ENCODE results near the gene CILP.

The CILP gene

GRCh38 chr15:65223996-65224395, 12.7 kb upstream of the CILP start:
- Histone ChIP-seq H3K36me3 (ENCODE audit: control insufficient read depth in 5 of 5, insufficient read depth in 5 of 5, low read length in 5 of 5) (no peaks in the 10 kb centered on the region), H3K9me3 (ENCODE audit: control insufficient read depth in 5 of 5, low read length in 5 of 5) (no peaks in the 10 kb centered on the region), H3K27me3 (ENCODE audit: control insufficient read depth in 5 of 5, insufficient read depth in 4 of 5, low read length in 5 of 5) (no peaks in the 10 kb centered on the region), H3K4me3 (ENCODE audit: low read depth in 1 of 5, low read length in 5 of 5) (no peak overlapping the region), H3K27ac (ENCODE audit: low read depth, low read length) (no peak overlapping the region), H3K9ac (ENCODE audit: low read length in 5 of 5) (no peak overlapping the region), H3K4me1 (ENCODE audit: control insufficient read depth in 5 of 5, insufficient read depth in 5 of 5, low read length in 5 of 5) (peaks cover 0 to 2% (median 0%) of the 10 kb centered on the region in 5 donors)

GRCh38 chr15:65222891-65223290, 11.6 kb upstream of the CILP start:
- Histone ChIP-seq H3K27me3 (ENCODE audit: control insufficient read depth in 5 of 5, insufficient read depth in 4 of 5, low read length in 5 of 5) (no peaks in the 10 kb centered on the region), H3K9ac (ENCODE audit: low read length in 5 of 5) (no peak overlapping the region), H3K9me3 (ENCODE audit: control insufficient read depth in 5 of 5, low read length in 5 of 5) (no peaks in the 10 kb centered on the region), H3K4me1 (ENCODE audit: control insufficient read depth in 5 of 5, insufficient read depth in 5 of 5, low read length in 5 of 5) (peaks cover 0 to 2% (median 0%) of the 10 kb centered on the region in 5 donors), H3K27ac (ENCODE audit: low read depth, low read length) (no peak overlapping the region), H3K36me3 (ENCODE audit: control insufficient read depth in 5 of 5, insufficient read depth in 5 of 5, low read length in 5 of 5) (no peaks in the 10 kb centered on the region), H3K4me3 (ENCODE audit: low read depth in 1 of 5, low read length in 5 of 5) (no peak overlapping the region)

DNA sequence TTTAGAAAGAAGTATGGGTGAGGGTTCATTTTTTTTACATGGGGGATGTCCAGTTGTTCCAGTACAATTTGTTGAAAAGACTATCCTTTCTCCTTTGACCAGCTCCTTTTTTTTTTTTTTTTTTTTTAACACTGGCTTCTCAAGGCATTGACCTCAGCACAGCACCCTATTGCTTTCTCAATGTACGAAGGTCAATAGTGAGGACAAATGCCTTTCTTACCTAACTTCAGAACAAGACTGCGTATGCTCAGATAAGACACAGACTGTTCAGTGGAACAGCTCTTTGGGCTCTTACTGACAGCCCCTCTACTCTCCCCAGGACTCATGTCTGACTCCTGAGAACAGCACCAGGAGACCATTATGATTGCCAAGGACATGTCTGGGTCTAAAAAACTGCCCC, 10.4 kb upstream of the CILP start:
- peaks cover 0 to 2% (median 0%) of the 10 kb centered on the region in 5 donors for H3K4me1 ChIP-seq (ENCODE audit: control insufficient read depth in 5 of 5, insufficient read depth in 5 of 5, low read length in 5 of 5)
- H3K9me3 ChIP-seq (ENCODE audit: control insufficient read depth in 5 of 5, low read length in 5 of 5), result no peaks in the 10 kb centered on the region
- no peak overlapping the region for H3K4me3 ChIP-seq (ENCODE audit: low read depth in 1 of 5, low read length in 5 of 5)
- H3K27me3 ChIP-seq (ENCODE audit: control insufficient read depth in 5 of 5, insufficient read depth in 4 of 5, low read length in 5 of 5), result no peaks in the 10 kb centered on the region
- no peak overlapping the region for H3K27ac ChIP-seq (ENCODE audit: low read depth, low read length)
- no peaks in the 10 kb centered on the region for H3K36me3 ChIP-seq (ENCODE audit: control insufficient read depth in 5 of 5, insufficient read depth in 5 of 5, low read length in 5 of 5)
- H3K9ac ChIP-seq (ENCODE audit: low read length in 5 of 5), result no peak overlapping the region

DNA sequence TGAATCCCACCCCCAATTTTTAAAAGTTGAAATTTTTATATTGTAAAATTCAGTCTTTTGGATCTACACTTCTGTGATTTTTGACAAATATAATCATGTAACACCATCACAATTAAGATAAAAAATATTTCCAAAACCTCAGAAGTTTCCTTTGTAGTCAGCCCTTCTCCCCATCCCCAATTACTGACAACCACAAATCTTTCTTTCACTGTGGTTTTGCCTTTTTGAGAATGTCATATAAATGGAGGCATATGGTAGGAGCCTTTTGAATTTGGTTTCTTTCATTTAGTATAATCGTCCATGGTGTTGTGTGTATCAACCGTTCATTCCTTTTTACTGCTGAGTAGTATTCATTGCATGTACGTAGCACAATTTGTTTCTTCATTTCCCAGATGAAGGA, 7.9 kb upstream of the CILP start:
- Histone ChIP-seq H3K27ac (ENCODE audit: low read depth, low read length) (no peak overlapping the region), H3K9me3 (ENCODE audit: control insufficient read depth in 5 of 5, low read length in 5 of 5) (no peaks in the 10 kb centered on the region), H3K9ac (ENCODE audit: low read length in 5 of 5) (no peak overlapping the region), H3K4me3 (ENCODE audit: low read depth in 1 of 5, low read length in 5 of 5) (no peak overlapping the region), H3K36me3 (ENCODE audit: control insufficient read depth in 5 of 5, insufficient read depth in 5 of 5, low read length in 5 of 5) (no peaks in the 10 kb centered on the region), H3K4me1 (ENCODE audit: control insufficient read depth in 5 of 5, insufficient read depth in 5 of 5, low read length in 5 of 5) (peaks cover 0 to 2% (median 0%) of the 10 kb centered on the region in 5 donors), H3K27me3 (ENCODE audit: control insufficient read depth in 5 of 5, insufficient read depth in 4 of 5, low read length in 5 of 5) (no peaks in the 10 kb centered on the region)

DNA sequence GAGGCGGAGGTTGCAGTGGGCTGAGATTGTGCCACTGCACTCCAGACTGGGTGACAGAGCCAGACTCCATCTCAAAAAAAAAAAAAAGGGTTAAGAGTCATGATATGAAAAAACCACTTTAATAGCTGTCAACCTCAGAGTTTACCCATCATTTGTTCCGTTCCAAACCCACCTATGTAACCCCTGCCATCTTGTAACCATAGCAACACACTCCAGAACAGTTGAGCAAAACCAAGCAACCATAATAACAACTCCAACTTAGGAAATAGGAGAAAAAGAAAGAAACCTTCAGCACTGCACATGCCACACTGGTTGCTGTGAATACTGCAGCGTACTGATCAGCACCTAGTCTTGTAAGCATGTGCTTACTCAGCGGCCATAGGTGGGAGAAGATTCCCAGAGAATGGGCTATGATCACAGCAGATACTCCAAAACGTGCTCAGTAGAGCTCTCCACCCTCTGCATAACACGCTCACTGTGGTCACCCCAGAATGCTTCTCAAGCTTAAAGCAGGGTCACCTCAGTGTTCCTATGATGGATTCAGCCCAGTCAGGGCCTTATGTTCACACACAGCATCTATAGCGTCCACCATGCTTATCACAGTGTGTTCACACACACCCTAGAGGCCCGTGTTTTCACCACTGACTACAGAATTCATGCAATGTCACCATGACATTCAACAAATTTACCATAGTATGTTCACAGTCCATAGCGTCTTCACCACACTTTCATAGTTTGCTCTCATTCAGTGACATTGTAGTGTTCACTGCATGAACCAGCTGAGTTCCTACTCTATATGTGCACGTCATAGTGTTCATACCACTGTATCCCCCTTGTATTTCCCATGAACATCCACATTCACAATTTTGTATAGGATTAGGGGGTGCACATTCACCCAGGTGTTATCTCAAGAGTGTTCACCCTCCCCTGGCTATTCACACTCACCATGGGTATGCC, 6.5 kb upstream of the CILP start:
- H3K4me1 ChIP-seq (ENCODE audit: control insufficient read depth in 5 of 5, insufficient read depth in 5 of 5, low read length in 5 of 5), result peaks cover 0 to 10% (median 4%) of the 10 kb centered on the region in 5 donors
- H3K36me3 ChIP-seq (ENCODE audit: control insufficient read depth in 5 of 5, insufficient read depth in 5 of 5, low read length in 5 of 5), result no peaks in the 10 kb centered on the region
- no peak overlapping the region for H3K4me3 ChIP-seq (ENCODE audit: low read depth in 1 of 5, low read length in 5 of 5)
- no peaks in the 10 kb centered on the region for H3K27me3 ChIP-seq (ENCODE audit: control insufficient read depth in 5 of 5, insufficient read depth in 4 of 5, low read length in 5 of 5)
- no peak overlapping the region for H3K27ac ChIP-seq (ENCODE audit: low read depth, low read length)
- no peak overlapping the region for H3K9ac ChIP-seq (ENCODE audit: low read length in 5 of 5)
- H3K9me3 ChIP-seq (ENCODE audit: control insufficient read depth in 5 of 5, low read length in 5 of 5), result no peaks in the 10 kb centered on the region

- Histone ChIP-seq H3K36me3 (ENCODE audit: control insufficient read depth in 5 of 5, insufficient read depth in 5 of 5, low read length in 5 of 5) (no peaks in the 10 kb centered on the region), H3K27ac (ENCODE audit: low read depth, low read length) (no peak overlapping the region), H3K9ac (ENCODE audit: low read length in 5 of 5) (no peak overlapping the region), H3K4me3 (ENCODE audit: low read depth in 1 of 5, low read length in 5 of 5) (no peak overlapping the region), H3K4me1 (ENCODE audit: control insufficient read depth in 5 of 5, insufficient read depth in 5 of 5, low read length in 5 of 5) (peaks cover 6 to 33% (median 21%) of the 10 kb centered on the region in 5 donors), H3K9me3 (ENCODE audit: control insufficient read depth in 5 of 5, low read length in 5 of 5) (no peaks in the 10 kb centered on the region), H3K27me3 (ENCODE audit: control insufficient read depth in 5 of 5, insufficient read depth in 4 of 5, low read length in 5 of 5) (no peaks in the 10 kb centered on the region)
Measured at GRCh38 chr15:65215496-65215895, 4.2 kb upstream of the CILP start.

GRCh38 chr15:65214010-65214409, 2.7 kb upstream of the CILP start:
- H3K9ac ChIP-seq (ENCODE audit: low read length in 5 of 5), result no peak overlapping the region
- peaks cover 6 to 33% (median 21%) of the 10 kb centered on the region in 5 donors for H3K4me1 ChIP-seq (ENCODE audit: control insufficient read depth in 5 of 5, insufficient read depth in 5 of 5, low read length in 5 of 5)
- H3K27ac ChIP-seq (ENCODE audit: low read depth, low read length), result no peak overlapping the region
- no peaks in the 10 kb centered on the region for H3K36me3 ChIP-seq (ENCODE audit: control insufficient read depth in 5 of 5, insufficient read depth in 5 of 5, low read length in 5 of 5)
- no peaks in the 10 kb centered on the region for H3K9me3 ChIP-seq (ENCODE audit: control insufficient read depth in 5 of 5, low read length in 5 of 5)
- no peaks in the 10 kb centered on the region for H3K27me3 ChIP-seq (ENCODE audit: control insufficient read depth in 5 of 5, insufficient read depth in 4 of 5, low read length in 5 of 5)
- no peak overlapping the region for H3K4me3 ChIP-seq (ENCODE audit: low read depth in 1 of 5, low read length in 5 of 5)

DNA sequence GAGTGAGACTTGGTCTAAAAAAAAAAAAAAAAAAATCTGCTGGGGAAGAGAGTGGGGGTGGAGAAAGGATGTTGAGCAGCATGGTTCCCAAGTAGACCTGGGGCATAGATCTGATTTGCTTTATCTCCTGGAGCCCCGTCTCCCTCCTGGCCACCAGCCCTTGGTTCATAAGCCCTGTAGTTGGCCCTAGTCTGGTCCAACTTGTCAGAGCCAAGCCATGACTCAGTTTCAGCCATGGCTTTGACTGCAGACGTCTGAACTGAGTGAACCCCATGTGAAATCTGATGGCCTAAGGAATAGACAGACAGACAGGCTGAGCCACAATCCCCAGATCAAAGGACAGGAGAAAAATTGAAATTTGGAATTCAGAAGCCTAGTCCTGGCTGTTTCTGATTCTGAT, 2.0 kb upstream of the CILP start:
- H3K36me3 ChIP-seq (ENCODE audit: control insufficient read depth in 5 of 5, insufficient read depth in 5 of 5, low read length in 5 of 5), result no peaks in the 10 kb centered on the region

DNA sequence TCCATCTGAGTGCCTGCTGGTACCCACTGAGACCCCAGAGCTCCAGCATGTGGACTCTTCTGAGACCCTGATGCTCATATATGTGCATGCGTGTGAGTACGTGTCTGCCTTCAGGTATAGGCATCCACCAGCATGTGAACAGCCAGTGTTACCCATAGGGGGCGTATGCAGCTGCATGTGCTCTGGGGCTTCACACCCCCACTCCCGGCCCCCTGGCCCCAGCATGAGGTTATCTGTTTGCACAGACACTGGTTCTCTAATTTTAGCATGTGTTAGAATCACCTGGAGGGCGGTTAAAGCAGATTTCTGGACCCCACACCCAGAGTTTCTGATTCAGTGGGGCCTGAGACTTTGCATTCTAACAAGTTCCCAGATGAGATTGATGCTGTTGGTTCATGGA, 824 bp upstream of the CILP start:
- Histone ChIP-seq H3K36me3 (ENCODE audit: control insufficient read depth in 5 of 5, insufficient read depth in 5 of 5, low read length in 5 of 5) (no peaks in the 10 kb centered on the region), H3K4me1 (ENCODE audit: control insufficient read depth in 5 of 5, insufficient read depth in 5 of 5, low read length in 5 of 5) (peaks cover 6 to 33% (median 21%) of the 10 kb centered on the region in 5 donors), H3K9me3 (ENCODE audit: control insufficient read depth in 5 of 5, low read length in 5 of 5) (no peaks in the 10 kb centered on the region), H3K27me3 (ENCODE audit: control insufficient read depth in 5 of 5, insufficient read depth in 4 of 5, low read length in 5 of 5) (no peaks in the 10 kb centered on the region), H3K27ac (ENCODE audit: low read depth, low read length) (peak overlapping the region; percentile 30), H3K4me3 (ENCODE audit: low read depth in 1 of 5, low read length in 5 of 5) (peak overlapping the region in 1 of 5 donors; percentile 47), H3K9ac (ENCODE audit: low read length in 5 of 5) (no peak overlapping the region)

More for the DNA sequence above, 2.0 kb upstream of the CILP start:
- Histone ChIP-seq H3K27me3 (ENCODE audit: control insufficient read depth in 5 of 5, insufficient read depth in 4 of 5, low read length in 5 of 5) (no peaks in the 10 kb centered on the region), H3K9ac (ENCODE audit: low read length in 5 of 5) (no peak overlapping the region), H3K27ac (ENCODE audit: low read depth, low read length) (no peak overlapping the region), H3K4me1 (ENCODE audit: control insufficient read depth in 5 of 5, insufficient read depth in 5 of 5, low read length in 5 of 5) (peaks cover 6 to 33% (median 21%) of the 10 kb centered on the region in 5 donors), H3K9me3 (ENCODE audit: control insufficient read depth in 5 of 5, low read length in 5 of 5) (no peaks in the 10 kb centered on the region), H3K4me3 (ENCODE audit: low read depth in 1 of 5, low read length in 5 of 5) (no peak overlapping the region)

- Histone ChIP-seq H3K4me1 (ENCODE audit: control insufficient read depth in 5 of 5, insufficient read depth in 5 of 5, low read length in 5 of 5) (peaks cover 6 to 33% (median 21%) of the 10 kb centered on the region in 5 donors), H3K4me3 (ENCODE audit: low read depth in 1 of 5, low read length in 5 of 5) (peak overlapping the region; percentile 3 to 47 (median 42)), H3K36me3 (ENCODE audit: control insufficient read depth in 5 of 5, insufficient read depth in 5 of 5, low read length in 5 of 5) (no peaks in the 10 kb centered on the region), H3K27me3 (ENCODE audit: control insufficient read depth in 5 of 5, insufficient read depth in 4 of 5, low read length in 5 of 5) (no peaks in the 10 kb centered on the region), H3K27ac (ENCODE audit: low read depth, low read length) (peak overlapping the region; percentile 30), H3K9me3 (ENCODE audit: control insufficient read depth in 5 of 5, low read length in 5 of 5) (no peaks in the 10 kb centered on the region), H3K9ac (ENCODE audit: low read length in 5 of 5) (peak overlapping the region in 2 of 5 donors; percentile 18 to 25)
Measured at GRCh38 chr15:65211482-65211982, 259 bp upstream of the CILP start.
